IPS DF 4.7 (cell line): Measurements from ENCODE around the gene BTN3A1.
"Not testable (repeated sequence)": the region's sequence is repeated elsewhere in the genome, so short reads cannot be mapped to it uniquely, and the experiment has no call there.

Source experiments
- DNase-seq: peaks from one replicate; pipeline ENCODE4 v3.0.0-alpha.2; 2013; ENCODE audit warnings: low spot score; ENCODE audit errors: extremely low read depth

Gene BTN3A1

DNA sequence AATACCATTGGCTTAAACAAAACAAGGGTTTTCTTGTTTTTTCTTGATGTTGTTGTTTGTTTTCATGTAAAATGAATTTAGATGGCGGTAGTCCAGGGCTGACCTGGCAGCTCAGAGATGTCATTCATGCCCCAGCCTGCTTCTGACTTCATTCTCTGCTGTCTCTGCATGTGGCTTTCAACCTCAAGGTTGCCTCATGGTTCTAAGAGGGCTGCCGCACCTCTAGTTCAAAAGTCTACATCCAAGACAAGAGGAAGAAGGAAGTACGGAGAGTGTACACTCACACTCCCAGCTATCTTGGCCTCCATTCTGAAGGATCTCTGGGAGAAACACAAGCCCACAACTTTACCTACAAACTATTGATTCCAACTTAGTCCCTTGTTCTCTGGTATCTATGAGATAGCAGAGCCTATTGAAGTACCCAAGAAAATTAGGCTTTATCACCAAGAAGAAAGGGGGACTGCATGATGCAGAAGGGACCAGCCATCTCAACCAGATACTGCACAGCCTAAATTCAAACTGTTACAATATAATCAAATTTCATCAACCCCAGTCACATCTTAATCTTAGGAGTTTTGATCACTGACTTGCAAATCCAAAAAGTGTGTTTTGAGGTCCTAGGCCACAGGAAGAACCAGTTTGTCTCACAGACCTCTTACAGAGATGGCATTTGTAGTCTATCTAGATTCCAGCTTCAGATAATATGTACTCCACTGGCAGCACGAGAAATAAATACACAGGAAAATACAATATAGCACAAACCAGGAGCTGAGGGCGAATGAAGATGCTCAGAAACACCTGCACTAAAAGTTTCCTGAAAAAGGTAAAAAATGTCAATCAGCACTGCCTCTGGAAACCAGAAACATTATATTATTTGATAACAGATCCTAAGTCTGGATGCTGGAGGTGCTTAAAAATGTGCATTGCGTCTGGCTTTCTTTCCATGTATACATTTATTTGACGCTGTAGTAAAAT, 37.4 kb downstream of the BTN3A1 start:
- no peak for DNase-seq

GRCh38 chr6:26440977-26441358, 38.9 kb downstream of the BTN3A1 start:
- DNase-seq = no peak

DNA sequence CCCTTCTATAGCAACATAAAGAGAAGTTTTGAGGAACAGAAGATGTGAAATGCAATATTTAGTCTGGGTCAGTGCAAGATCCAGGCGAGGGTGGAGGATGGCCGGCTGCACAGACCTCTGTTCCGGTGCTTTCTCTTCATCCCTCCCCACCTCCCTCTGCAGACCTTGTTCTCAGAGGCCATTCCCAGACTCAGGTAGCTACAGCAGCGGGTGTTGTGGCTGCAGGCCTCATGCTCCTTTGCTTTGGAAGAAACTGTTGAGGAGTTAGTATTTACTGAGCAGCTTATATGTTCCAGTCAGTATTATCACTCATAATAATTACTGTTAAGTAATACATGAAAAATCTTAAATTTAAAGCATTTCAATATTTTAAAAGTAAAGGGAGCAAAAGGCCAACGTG, 39.9 kb downstream of the BTN3A1 start:
- no peak for DNase-seq

DNA sequence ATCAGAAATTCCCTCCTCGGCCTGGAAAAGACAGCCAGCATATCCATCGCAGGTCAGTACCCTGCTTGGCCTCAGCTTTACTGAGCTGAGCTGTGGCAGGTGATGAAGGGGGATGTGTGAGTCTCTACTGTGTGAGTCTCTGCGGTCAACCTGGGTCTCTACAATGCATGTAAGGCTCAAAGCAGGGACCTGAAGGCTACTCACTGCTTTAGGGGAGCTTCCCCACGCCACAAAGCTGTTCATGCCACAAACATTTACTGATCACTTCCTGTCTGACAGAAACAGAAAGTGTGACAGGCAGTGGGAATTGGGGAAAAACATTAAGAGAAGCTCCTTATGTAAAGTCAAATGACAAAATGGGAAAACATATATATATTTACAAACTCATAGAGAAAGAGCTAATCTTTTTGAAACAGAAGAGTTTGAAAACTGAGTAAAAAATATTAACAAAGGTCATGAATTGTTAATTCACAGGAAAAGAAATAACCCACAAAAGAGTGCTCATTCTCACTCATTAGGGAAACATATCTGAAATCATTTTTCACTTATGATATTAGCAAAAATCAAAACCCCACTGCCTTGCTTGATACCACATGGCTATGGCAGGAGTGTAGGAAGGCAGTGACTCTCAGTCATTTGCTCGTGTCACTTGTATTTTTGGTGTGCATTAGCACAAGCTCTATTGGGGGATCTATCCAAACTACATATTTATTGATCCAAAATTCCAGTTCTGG, 44.0 kb downstream of the BTN3A1 start:
- DNase-seq = no peak

DNA sequence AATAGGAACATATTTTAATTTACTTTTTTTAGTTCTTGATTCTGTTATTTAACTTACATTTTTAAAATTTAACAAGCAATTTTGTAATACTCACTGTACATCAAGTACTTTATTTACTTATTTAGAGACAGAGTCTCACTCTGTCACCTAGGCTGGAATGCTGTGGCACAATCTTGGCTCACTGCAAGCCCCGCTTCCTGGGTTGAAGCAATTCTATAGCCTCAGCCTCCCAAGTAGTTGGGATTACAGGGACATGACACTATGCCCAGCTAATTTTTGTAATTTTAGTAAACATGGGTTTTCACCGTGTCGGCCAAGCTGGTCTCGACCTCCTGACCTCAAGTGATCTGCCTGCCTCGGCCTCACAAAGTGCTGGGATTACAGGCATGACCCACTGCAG, 45.2 kb downstream of the BTN3A1 start:
- DNase-seq = no peak

DNA sequence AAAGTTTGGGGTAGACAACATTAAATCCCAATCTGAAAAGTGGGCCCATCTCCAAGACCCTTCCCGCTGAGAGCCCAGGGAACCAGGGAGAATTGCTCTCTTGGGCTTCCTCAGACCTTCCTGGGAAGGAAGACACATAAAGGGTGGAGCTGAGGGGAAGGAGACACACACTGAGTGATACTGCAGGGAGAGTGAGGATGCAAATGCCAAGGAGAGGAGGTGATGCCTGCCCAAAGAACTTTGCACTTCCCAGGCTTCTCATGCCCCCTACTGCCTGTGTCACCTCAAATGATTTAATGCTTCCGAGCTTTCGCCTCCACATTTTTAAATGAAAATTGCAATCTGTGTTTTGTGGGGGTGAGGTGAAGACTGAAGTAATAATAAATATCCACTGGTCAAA, 48.2 kb downstream of the BTN3A1 start:
- DNase-seq = no peak

- DNase-seq = no peak
Measured at GRCh38 chr6:26452631-26453235, 50.7 kb downstream of the BTN3A1 start.

DNA sequence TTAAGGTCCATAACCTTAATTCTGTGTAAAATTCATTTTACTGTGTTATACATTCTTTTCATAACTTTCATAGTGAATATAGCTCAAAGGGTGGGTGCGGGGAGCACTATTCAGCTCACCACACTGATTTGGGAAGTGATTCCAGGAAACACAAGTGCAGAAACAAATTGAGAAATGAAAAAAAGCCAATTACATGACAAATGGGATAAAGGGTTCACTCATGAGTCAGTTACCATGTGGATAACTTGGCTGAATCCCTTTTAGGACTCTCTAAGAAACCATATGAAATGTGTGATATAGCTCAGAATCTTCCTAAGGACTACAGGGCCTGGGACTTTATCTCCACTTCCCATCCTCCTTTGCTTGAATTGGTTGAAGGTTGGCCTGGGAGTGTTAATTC, 52.6 kb downstream of the BTN3A1 start:
- DNase-seq = no peak

DNA sequence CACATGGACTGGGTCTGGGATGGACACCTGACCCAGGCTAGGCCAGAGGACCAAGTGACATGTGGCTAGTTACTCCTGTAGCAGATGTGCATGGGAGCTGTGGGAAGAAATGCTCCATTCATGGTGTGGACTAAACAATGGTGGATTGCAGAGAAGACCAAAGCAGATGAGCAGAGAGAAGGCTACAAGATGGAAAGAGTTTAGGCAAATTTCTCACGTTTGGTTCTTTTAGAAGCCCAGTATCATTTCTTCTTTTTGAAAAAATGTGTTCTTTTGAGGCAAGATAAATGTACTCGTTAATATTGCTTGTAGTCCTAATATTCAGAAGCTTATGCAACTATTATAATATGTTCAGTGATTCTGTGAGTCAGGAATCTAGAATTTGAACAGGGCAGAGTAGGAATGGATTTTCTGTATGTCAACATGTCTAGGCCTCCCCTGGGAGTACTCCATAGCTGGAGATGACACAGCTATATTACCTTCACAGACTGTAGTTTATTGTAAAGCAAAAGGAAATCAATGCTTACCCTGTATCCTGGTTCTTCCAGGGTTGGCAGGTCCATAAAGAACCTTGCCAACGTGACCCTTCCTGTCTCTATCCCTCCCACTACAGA, 53.4 kb downstream of the BTN3A1 start:
- DNase-seq = no peak

DNA sequence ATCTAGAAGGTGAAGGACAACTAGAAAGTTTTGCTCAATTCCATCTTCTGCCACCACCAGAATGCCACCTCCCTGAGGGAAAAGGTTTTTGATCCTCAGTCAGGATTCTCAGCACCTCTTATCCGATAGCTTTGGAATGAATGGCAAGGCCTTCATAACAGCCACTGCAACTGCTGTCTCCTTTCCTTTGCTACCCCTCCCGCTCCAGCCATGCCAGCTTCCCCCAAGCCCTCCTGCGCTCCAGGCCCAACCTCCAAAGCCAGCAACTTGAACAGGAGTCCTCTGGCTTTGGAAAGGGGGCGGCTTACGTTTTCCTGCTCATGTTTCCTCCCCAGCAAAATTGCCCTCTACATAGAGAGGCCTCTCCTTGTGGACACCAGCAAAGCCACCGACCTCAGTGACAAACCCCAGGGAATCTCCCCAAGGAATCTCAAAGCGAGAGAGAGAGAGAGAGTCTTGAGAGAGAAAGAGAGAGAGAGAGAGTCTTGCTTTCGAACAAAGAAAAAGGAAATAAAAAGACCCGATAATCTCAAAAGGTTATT, 55.3 kb downstream of the BTN3A1 start:
- DNase-seq = no peak

DNA sequence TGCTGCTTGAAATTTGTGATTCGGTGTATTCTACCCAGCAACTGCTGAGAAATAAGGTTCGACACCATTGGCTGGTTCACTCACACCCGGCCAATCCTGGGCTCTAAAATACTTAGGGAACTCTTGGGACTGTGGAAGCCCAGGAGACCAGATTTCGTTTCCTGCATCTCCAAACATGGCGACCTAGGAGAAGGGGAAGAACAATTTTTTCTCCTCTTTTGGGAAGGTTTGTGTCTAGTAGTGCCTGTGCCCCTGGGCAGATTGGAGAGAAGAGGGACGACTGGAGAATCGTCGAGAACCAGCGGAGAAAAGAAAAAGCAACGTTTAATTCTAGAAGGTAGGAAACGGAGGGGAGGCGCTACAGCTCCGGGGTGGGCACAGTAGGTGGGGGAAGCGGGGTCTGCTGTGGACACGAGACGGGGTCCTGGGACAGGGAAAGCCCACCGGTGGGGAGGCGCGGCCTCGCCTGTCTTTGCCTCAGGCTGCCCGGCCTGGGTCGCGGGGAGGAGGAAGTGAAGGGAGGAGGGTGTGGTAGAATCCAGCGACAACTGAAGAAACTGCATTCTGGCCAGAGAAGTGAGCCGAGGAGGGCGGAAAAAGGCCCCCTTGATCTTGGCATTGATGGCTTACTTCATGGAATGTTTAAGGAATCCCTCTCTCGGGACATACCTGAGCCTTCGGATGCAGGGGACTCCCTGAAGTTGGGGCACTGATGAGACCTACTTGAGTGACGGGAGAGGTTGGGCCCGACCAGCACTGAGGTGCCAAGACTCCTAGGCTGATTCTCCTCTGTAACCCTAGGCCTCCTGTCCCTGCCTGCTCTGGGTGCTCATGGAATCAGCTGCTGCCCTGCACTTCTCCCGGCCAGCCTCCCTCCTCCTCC, 56.0 kb downstream of the BTN3A1 start, which contains the start of gene BTN2A1:
Gene BTN2A1, plus strand, starts transcription at position 150 of the 883 bp plus-strand sequence. Its CDS starts 682 bp downstream, at position 832.
- DNase-seq = peak; percentile 68

DNA sequence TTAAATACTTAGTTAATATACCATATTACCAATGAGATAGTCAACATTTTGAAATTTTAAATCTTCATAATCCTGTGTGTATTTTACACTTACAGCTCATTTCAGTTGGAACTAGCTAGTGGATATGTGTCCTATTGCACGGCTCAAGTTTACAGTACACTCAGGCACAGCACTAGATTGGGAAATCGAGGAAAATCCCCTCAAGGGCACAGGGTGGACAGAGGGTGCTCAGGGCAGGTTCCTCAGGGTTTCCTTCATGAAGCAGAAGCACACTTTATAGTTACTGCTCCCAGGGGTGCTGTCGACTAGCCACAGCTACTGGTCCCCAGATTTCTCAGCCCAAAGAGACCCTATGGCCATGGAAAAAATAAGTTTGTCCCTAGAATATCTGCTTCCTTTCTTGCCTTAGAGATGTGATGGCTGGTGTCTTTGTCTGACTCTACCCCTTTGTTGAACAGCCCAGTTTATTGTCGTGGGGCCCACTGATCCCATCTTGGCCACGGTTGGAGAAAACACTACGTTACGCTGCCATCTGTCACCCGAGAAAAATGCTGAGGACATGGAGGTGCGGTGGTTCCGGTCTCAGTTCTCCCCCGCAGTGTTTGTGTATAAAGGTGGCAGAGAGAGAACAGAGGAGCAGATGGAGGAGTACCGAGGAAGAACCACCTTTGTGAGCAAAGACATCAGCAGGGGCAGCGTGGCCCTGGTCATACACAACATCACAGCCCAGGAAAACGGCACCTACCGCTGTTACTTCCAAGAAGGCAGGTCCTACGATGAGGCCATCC, 57.1 kb downstream of the BTN3A1 start:
- no peak for DNase-seq

DNA sequence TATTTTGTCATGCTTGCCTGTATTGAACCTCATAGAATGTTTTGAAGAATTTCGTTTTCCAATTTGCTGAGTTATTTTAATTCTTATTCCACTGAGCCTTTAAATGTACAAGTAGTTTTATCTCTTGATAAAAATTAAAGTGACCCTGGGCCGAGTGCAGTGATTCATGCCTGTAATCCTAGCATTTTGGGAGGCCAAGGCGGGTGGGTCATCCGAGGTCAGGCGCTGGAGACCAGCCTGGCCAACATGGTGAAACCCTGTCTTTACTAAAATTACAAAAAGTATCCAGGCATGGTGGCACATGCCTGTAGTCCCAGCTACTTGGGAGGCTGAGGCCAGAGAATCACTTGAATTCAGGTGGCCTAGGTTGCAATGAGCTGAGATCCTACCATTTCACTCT, 59.3 kb downstream of the BTN3A1 start:
- not testable (repeated sequence) for DNase-seq

GRCh38 chr6:26464014-26464413, 61.9 kb downstream of the BTN3A1 start:
- no peak for DNase-seq

- DNase-seq = no peak
Measured at GRCh38 chr6:26464416-26465131, 62.5 kb downstream of the BTN3A1 start.
